MM.1S (cell line): ENCODE results near the gene ADAMTS17.

Experiments used
- DNase-seq: peaks from one replicate; pipeline ENCODE4 v3.0.0-alpha.2; 2015
- H2AFZ ChIP-seq: fragments of 300-600 bp; sonication (generic); 2 replicates; pipeline ENCODE4 v1.6.0; 2016; ENCODE audit warnings: antibody characterized with exemption, low read length
- H3F3A ChIP-seq: fragments of 300-600 bp; sonication (generic); 2 replicates; pipeline ENCODE4 v1.6.1; 2016; ENCODE audit warnings: mild to moderate bottlenecking, antibody characterized with exemption, low read length, moderate library complexity, mixed read lengths; ENCODE audit not compliant: insufficient read depth
- H3K27ac ChIP-seq: fragments of 300-600 bp; sonication (generic); 2 replicates; pipeline ENCODE4 v1.5.1; 2016; ENCODE audit warnings: mild to moderate bottlenecking, low read length
- H3K27me3 ChIP-seq: fragments of 300-600 bp; sonication (generic); replicated peaks from 2 replicates; pipeline ENCODE4 v1.6.0; 2016; ENCODE audit warnings: low read length; ENCODE audit not compliant: insufficient read depth
- H3K36me3 ChIP-seq: fragments of 300-600 bp; sonication (generic); replicated peaks from 2 replicates; pipeline ENCODE4 v1.6.1; 2016; ENCODE audit warnings: mild to moderate bottlenecking, low read length, mixed read lengths; ENCODE audit not compliant: insufficient read depth
- H3K4me1 ChIP-seq: fragments of 300-600 bp; sonication (generic); 2 replicates; pipeline ENCODE4 v1.6.1; 2016; ENCODE audit warnings: low read length, mixed read lengths
- H3K4me2 ChIP-seq: fragments of 300-600 bp; sonication (generic); 2 replicates; pipeline ENCODE4 v1.6.0; 2016; ENCODE audit warnings: low read depth, low read length
- H3K4me3 ChIP-seq: fragments of 300-600 bp; sonication (generic); 2 replicates; pipeline ENCODE4 v1.5.1; 2016; ENCODE audit warnings: low read length, mixed read lengths
- H3K79me2 ChIP-seq: fragments of 300-600 bp; sonication (generic); 2 replicates; pipeline ENCODE4 v1.6.1; 2016; ENCODE audit warnings: mixed run types, low read length, mixed read lengths
- H3K9ac ChIP-seq: fragments of 300-600 bp; sonication (generic); 2 replicates; pipeline ENCODE4 v1.6.1; 2016; ENCODE audit warnings: low read length, mixed read lengths
- H3K9me2 ChIP-seq: fragments of 300-600 bp; sonication (generic); replicated peaks from 2 replicates; pipeline ENCODE4 v1.6.1; 2016; ENCODE audit warnings: mild to moderate bottlenecking, low read length, mixed read lengths; ENCODE audit not compliant: insufficient read depth
- H3K9me3 ChIP-seq: fragments of 300-600 bp; sonication (generic); replicated peaks from 2 replicates; pipeline ENCODE4 v1.6.1; 2016; ENCODE audit warnings: mild to moderate bottlenecking, low read length, mixed read lengths; ENCODE audit not compliant: insufficient read depth
- H4K20me1 ChIP-seq: fragments of 300-600 bp; sonication (generic); 2 replicates; pipeline ENCODE4 v1.6.1; 2016; ENCODE audit warnings: mild to moderate bottlenecking, low read length, moderate library complexity, mixed read lengths; ENCODE audit not compliant: insufficient read depth
- EZH2 ChIP-seq: fragments of 300-600 bp; sonication (generic); optimal IDR thresholded peaks from 2 replicates; pipeline ENCODE3; 2017; ENCODE audit warnings: low read depth, mild to moderate bottlenecking, antibody characterized with exemption, low read length, mixed read lengths
- EZH2phosphoT487 ChIP-seq: fragments of 300-600 bp; sonication (generic); IDR thresholded peaks from 2 replicates; pipeline ENCODE4 v1.6.1; 2018; ENCODE audit warnings: antibody characterized with exemption, low read length
- TF ChIP-seq, protein P1 (sequence below): fragments of 300-600 bp; sonication (generic); IDR thresholded peaks from 2 replicates; pipeline ENCODE4 v1.5.1; 2016; ENCODE audit warnings: antibody characterized with exemption, low read length, mixed read lengths

ADAMTS17 gene

DNA sequence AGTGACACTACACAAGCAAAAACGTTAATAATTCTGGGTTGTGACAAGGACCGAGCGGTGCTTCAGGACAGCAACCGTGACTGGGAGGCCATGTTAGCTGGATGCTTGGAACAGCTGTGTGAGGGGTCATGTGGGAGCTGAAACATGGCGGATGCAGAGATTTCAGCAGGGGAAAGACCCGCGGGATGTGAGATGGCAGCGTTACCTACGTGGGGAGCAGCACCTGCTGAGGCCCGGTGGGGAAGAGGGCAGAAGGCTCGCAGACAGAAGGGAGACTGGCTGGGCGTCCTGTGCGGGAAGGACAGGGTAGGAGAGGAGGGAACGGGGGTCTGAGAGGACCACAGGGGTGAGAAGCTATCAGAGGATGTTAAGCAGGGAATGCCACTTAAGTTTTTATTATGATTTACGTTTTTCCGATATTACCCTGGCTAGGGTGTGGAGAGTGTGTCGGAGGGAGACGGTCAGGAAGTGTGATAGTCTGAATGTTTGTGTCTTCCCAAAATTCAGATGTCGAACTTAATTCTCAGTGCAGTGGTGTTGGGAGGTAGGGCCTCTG is 379.7 kb downstream of the ADAMTS17 start:
- H3K4me1 ChIP-seq: no peaks in the 10 kb centered on the region
- H3F3A ChIP-seq: no peaks in the 10 kb centered on the region
- no peak overlapping the region for H3K4me2 ChIP-seq
- no peaks in the 10 kb centered on the region for H3K36me3 ChIP-seq
- H3K9me3 ChIP-seq: no peaks in the 10 kb centered on the region
- H2AFZ ChIP-seq: no peak overlapping the region
- no peak overlapping the region for H3K9ac ChIP-seq
- H3K27ac ChIP-seq: no peak overlapping the region
- no peaks in the 10 kb centered on the region for H3K79me2 ChIP-seq
- H4K20me1 ChIP-seq: no peaks in the 10 kb centered on the region
- no peaks in the 10 kb centered on the region for H3K9me2 ChIP-seq
- H3K4me3 ChIP-seq: no peak overlapping the region
- H3K27me3 ChIP-seq: no peaks in the 10 kb centered on the region
- DNase-seq: no peak
- no peak for TF ChIP-seq EZH2phosphoT487
- TF ChIP-seq, protein P1, sequence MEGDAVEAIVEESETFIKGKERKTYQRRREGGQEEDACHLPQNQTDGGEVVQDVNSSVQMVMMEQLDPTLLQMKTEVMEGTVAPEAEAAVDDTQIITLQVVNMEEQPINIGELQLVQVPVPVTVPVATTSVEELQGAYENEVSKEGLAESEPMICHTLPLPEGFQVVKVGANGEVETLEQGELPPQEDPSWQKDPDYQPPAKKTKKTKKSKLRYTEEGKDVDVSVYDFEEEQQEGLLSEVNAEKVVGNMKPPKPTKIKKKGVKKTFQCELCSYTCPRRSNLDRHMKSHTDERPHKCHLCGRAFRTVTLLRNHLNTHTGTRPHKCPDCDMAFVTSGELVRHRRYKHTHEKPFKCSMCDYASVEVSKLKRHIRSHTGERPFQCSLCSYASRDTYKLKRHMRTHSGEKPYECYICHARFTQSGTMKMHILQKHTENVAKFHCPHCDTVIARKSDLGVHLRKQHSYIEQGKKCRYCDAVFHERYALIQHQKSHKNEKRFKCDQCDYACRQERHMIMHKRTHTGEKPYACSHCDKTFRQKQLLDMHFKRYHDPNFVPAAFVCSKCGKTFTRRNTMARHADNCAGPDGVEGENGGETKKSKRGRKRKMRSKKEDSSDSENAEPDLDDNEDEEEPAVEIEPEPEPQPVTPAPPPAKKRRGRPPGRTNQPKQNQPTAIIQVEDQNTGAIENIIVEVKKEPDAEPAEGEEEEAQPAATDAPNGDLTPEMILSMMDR: no peak
- TF ChIP-seq EZH2: no peak

DNA sequence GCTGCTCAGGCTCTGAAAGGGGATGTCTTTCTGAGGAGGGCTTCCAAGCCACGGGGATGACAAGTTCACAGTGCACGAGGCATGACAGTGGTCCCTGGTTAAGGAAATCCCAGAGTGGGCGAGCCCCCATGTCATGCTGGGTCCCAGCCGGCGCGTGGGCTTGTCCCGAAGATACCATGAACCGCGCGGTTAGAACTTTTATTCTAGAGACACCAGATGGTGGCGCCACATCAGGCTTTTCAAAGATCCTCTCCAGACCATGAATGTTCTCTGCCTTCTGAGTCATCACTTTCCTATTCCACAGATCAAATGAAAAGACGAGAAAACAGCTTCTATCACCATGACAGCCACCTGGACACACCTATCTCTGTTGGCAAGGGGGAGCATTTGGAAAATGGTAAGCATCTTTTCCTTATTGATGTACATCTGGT is 380.7 kb downstream of the ADAMTS17 start:
- no peak for DNase-seq
- TF ChIP-seq EZH2: no peak
- TF ChIP-seq EZH2phosphoT487: no peak
- TF ChIP-seq, protein P1: no peak

DNA sequence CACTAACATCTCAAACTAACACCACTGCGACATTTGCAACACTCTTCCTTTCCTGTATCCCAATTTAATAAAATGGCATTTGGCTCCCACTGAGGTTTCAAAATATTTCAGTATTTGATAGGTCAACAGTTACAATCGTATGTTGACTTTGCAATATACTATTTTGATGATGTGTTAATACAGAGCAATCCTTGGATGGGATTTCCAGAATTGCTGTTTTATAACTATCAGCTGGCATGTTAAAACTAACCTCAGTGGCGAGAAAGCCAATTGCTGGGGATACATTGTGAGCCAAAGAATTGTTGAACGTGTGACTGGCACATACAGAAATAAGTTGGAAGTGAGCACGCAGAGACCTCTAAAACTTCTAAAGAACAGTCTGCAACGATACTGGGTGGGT is 382.4 kb downstream of the ADAMTS17 start:
- Histone ChIP-seq H3K9me2 (no peaks in the 10 kb centered on the region), H3K9ac (no peak overlapping the region), H3F3A (no peaks in the 10 kb centered on the region), H3K4me1 (no peaks in the 10 kb centered on the region), H3K36me3 (no peaks in the 10 kb centered on the region), H3K27ac (no peak overlapping the region), H3K9me3 (no peaks in the 10 kb centered on the region), H3K4me3 (no peak overlapping the region), H4K20me1 (no peaks in the 10 kb centered on the region), H2AFZ (no peak overlapping the region), H3K79me2 (no peaks in the 10 kb centered on the region), H3K4me2 (no peak overlapping the region), H3K27me3 (no peaks in the 10 kb centered on the region)
- TF ChIP-seq, protein P1: no peak
- TF ChIP-seq EZH2phosphoT487 (no peak), EZH2 (no peak)
- no peak for DNase-seq

More for the DNA sequence above, 380.7 kb downstream of the ADAMTS17 start:
- Histone ChIP-seq H3K4me1 (no peaks in the 10 kb centered on the region), H3K79me2 (no peaks in the 10 kb centered on the region), H4K20me1 (no peaks in the 10 kb centered on the region), H3K27me3 (no peaks in the 10 kb centered on the region), H3K9me2 (no peaks in the 10 kb centered on the region), H3K9me3 (no peaks in the 10 kb centered on the region), H3K27ac (no peak overlapping the region), H3K4me3 (no peak overlapping the region), H3F3A (no peaks in the 10 kb centered on the region), H2AFZ (no peak overlapping the region), H3K9ac (no peak overlapping the region), H3K4me2 (no peak overlapping the region), H3K36me3 (no peaks in the 10 kb centered on the region)
